Smooth muscle cell (in vitro differentiated cells): ENCODE results near the gene RNU7-1. TPM values are rescaled to one million over a fixed set of nuclear protein-coding genes. Genes with fewer than 3 reads are reported as not detected.

Source experiments
- DNase-seq: peaks from one replicate; lab custom pipeline; 2025; ENCODE audit not compliant: unreplicated experiment; lab: John Stamatoyannopoulos, UW
- H2AFZ ChIP-seq: fragments of 200-600 bp; sonication (generic); 2 replicates; pipeline ENCODE4 v1.6.0; 2016; ENCODE audit warnings: antibody characterized with exemption, low read depth, mild to moderate bottlenecking
- H3F3A ChIP-seq: fragments of 200-600 bp; sonication (generic); 2 replicates; pipeline ENCODE4 v1.6.0; 2017; ENCODE audit warnings: antibody characterized with exemption, low read depth
- H3K27ac ChIP-seq: fragments of 200-600 bp; sonication (generic); 2 replicates; pipeline ENCODE4 v1.5.1; 2016; ENCODE audit warnings: low read depth, mild to moderate bottlenecking
- H3K27me3 ChIP-seq: fragments of 200-600 bp; sonication (generic); 2 replicates; pipeline ENCODE4 v1.6.1; 2016; ENCODE audit warnings: low read depth, mild to moderate bottlenecking
- H3K36me3 ChIP-seq: fragments of 200-600 bp; sonication (generic); 2 replicates; pipeline ENCODE4 v1.5.1; 2016; ENCODE audit warnings: low read depth
- H3K4me1 ChIP-seq: fragments of 200-600 bp; sonication (generic); 2 replicates; pipeline ENCODE4 v1.5.1; 2016; ENCODE audit warnings: low read depth
- H3K4me2 ChIP-seq: fragments of 200-600 bp; sonication (generic); 2 replicates; pipeline ENCODE4 v1.6.0; 2016; ENCODE audit warnings: mild to moderate bottlenecking
- H3K4me3 ChIP-seq: fragments of 200-600 bp; sonication (generic); 2 replicates; pipeline ENCODE4 v1.5.1; 2016; ENCODE audit warnings: mild to moderate bottlenecking
- H3K79me2 ChIP-seq: fragments of 200-600 bp; sonication (generic); 2 replicates; pipeline ENCODE4 v1.6.0; 2016; ENCODE audit warnings: low read depth, mild to moderate bottlenecking
- H3K9ac ChIP-seq: fragments of 200-600 bp; sonication (generic); 2 replicates; pipeline ENCODE4 v1.6.0; 2016; ENCODE audit warnings: low read depth
- H3K9me3 ChIP-seq: fragments of 200-600 bp; sonication (generic); replicated peaks from 2 replicates; pipeline ENCODE4 v1.5.1; 2016; ENCODE audit warnings: low read depth
- H4K20me1 ChIP-seq: fragments of 200-600 bp; sonication (generic); 2 replicates; pipeline ENCODE4 v1.6.0; 2016; ENCODE audit warnings: low read depth
- WGBS: methylation state at CpG from one replicate; pipeline ENCODE4 v1.1.7; 2016; ENCODE audit warnings: low lambda C conversion rate; 5-methylcytosine and 5-hydroxymethylcytosine counted together
- polyA plus RNA-seq: library from polyadenylated mRNA; unstranded; fragments of >200 nt; fragmentation: Nextera tagmentation; extraction: Ambion mirVana; gene quantifications from 2 replicates; pipeline ENCODE4 v1.2.1, GENCODE V29; 2016
- total RNA-seq: library from RNA; depleted of rRNA; stranded (reverse); fragments of >200 nt; gene quantifications from 2 replicates; pipeline ENCODE4 v1.2.3, GENCODE V29; 2014
- TF ChIP-seq, protein P1 (sequence below): fragments of 200-600 bp; sonication (generic); IDR thresholded peaks from 2 replicates; pipeline ENCODE4 v1.5.1; 2017; ENCODE audit warnings: borderline replicate concordance, mild to moderate bottlenecking, antibody characterized with exemption; ENCODE audit not compliant: insufficient read depth, poor library complexity, severe bottlenecking

Gene RNU7-1
- total and polyA plus RNA-seq, 2 experiments from 2014 or later, result not detected

DNA sequence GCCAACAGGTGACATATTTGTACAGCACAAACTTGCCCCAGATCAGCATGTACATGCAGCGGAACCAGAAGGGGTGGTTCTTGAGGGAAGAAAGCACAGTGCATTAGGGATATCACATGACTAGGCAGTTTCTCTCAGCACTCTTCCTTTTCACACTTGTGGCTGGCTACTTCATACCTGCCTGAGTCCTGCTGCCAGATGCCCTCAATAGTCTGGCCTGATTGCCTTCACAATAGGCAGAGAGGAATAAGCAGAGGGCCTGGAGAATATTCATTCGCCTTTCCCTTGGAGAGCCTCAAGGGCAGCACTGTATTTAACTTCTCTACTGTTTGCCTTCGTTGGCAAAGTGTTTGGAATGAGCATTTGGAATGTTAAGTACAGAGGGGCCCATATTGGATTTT, 35.0 kb downstream of the RNU7-1 start:
- Histone ChIP-seq H3K4me1 (no peaks in the 10 kb centered on the region), H3K9me3 (no peaks in the 10 kb centered on the region), H3K9ac (no peak overlapping the region), H3K27me3 (no peaks in the 10 kb centered on the region), H3K36me3 (no peaks in the 10 kb centered on the region), H3F3A (peaks cover 4% of the 10 kb centered on the region), H3K79me2 (no peaks in the 10 kb centered on the region), H2AFZ (no peak overlapping the region), H4K20me1 (no peaks in the 10 kb centered on the region), H3K4me3 (no peak overlapping the region), H3K27ac (no peak overlapping the region), H3K4me2 (no peak overlapping the region)
- TF ChIP-seq, protein P1, sequence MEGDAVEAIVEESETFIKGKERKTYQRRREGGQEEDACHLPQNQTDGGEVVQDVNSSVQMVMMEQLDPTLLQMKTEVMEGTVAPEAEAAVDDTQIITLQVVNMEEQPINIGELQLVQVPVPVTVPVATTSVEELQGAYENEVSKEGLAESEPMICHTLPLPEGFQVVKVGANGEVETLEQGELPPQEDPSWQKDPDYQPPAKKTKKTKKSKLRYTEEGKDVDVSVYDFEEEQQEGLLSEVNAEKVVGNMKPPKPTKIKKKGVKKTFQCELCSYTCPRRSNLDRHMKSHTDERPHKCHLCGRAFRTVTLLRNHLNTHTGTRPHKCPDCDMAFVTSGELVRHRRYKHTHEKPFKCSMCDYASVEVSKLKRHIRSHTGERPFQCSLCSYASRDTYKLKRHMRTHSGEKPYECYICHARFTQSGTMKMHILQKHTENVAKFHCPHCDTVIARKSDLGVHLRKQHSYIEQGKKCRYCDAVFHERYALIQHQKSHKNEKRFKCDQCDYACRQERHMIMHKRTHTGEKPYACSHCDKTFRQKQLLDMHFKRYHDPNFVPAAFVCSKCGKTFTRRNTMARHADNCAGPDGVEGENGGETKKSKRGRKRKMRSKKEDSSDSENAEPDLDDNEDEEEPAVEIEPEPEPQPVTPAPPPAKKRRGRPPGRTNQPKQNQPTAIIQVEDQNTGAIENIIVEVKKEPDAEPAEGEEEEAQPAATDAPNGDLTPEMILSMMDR, result no peak
- no peak for DNase-seq
- WGBS, result 86% methylated on average over 3 of the region's 3 CpGs

DNA sequence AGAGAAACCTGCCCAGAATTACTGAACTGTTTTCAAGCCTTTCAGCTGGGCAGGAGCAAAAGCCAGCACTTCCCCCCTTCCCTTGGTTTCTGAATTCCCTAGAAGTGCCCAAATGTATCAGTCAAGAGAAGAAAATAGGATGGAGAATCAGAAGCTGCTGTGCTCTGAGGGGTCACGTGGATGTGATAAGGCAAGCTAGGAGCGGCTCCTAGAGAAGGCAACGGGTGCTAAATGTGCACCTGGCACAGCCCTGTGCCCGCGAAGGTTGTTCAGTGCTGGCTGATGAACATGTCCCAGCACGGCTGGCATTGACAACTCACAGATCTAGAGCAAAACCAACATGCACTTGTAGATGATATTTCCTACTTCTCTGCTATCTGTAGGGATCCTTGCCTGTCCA, 35.4 kb downstream of the RNU7-1 start:
- TF ChIP-seq, protein P1, result no peak
- H3K79me2 ChIP-seq, result no peaks in the 10 kb centered on the region
- no peaks in the 10 kb centered on the region for H3K4me1 ChIP-seq
- H3K27ac ChIP-seq, result no peak overlapping the region
- no peak overlapping the region for H3K9ac ChIP-seq
- DNase-seq, result no peak
- no peaks in the 10 kb centered on the region for H3K36me3 ChIP-seq
- H3K4me3 ChIP-seq, result no peak overlapping the region
- 95% methylated on average over 6 of the region's 6 CpGs for WGBS
- peaks cover 4% of the 10 kb centered on the region for H3F3A ChIP-seq
- H4K20me1 ChIP-seq, result no peaks in the 10 kb centered on the region
- no peak overlapping the region for H2AFZ ChIP-seq
- H3K27me3 ChIP-seq, result no peaks in the 10 kb centered on the region
- H3K9me3 ChIP-seq, result no peaks in the 10 kb centered on the region
- no peak overlapping the region for H3K4me2 ChIP-seq

DNA sequence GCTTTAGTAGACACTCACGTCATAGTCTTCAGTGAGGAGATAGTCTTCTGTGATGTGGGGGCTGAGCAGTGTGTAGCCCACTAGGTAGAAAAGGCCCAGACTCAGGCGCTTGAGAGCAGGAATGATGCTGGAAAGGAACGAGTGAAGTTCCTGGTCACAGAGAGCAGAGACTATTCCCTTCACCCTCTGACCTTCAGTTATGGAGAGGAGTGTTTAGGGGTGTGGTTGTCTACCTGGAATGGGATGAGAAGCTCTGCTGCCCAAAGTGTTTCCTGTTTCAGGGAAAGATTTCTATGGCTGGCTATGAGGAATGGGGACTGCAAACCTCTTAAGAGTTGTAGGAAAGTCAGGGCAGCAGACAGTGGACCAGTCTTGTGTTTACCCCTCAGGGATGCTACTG, 35.8 kb downstream of the RNU7-1 start:
- Histone ChIP-seq H3K4me2 (no peak overlapping the region), H2AFZ (no peak overlapping the region), H3K79me2 (no peaks in the 10 kb centered on the region), H3K27me3 (no peaks in the 10 kb centered on the region), H3F3A (peaks cover 4% of the 10 kb centered on the region), H3K4me3 (no peak overlapping the region), H3K4me1 (no peaks in the 10 kb centered on the region), H3K9me3 (no peaks in the 10 kb centered on the region), H3K27ac (no peak overlapping the region), H4K20me1 (no peaks in the 10 kb centered on the region), H3K9ac (no peak overlapping the region), H3K36me3 (no peaks in the 10 kb centered on the region)
- DNase-seq, result no peak
- WGBS, result 93% methylated on average over 3 of the region's 3 CpGs
- TF ChIP-seq, protein P1, result no peak

DNA sequence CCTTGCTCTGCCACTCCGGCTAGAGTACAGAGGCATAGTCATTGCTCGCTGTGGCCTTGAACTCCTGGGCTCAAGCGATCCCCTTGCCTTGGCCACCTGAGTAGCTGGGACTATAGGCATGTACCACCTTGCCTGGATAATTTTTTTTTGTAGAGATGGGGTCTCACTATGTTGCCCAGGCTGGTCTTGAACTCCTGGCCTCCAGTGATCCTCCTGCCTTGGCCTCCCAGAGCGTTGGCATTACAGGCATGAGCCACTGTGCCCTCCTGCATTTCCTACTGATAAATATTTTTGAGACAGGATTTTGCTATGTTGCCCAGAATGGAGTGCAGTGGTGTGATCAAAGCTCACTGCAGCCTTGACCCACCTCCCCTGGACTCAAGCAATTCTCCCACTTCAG, 36.5 kb downstream of the RNU7-1 start:
- Histone ChIP-seq H4K20me1 (no peaks in the 10 kb centered on the region), H3K27me3 (no peaks in the 10 kb centered on the region), H3K4me2 (no peak overlapping the region), H2AFZ (no peak overlapping the region), H3F3A (peaks cover under 1% of the 10 kb centered on the region), H3K27ac (no peak overlapping the region), H3K79me2 (no peaks in the 10 kb centered on the region), H3K4me3 (no peak overlapping the region), H3K36me3 (no peaks in the 10 kb centered on the region), H3K9ac (no peak overlapping the region), H3K4me1 (no peaks in the 10 kb centered on the region), H3K9me3 (no peaks in the 10 kb centered on the region)
- 97% methylated on average over 4 of the region's 4 CpGs for WGBS
- TF ChIP-seq, protein P1, result no peak
- no peak for DNase-seq
